T-helper 2 cell treated with Interferon-gamma antibody and Interleukin-4, amounts not matched to agents 100 ng/mL and 5 ng/mL, for 36 hours (primary cell): ENCODE data around the gene SAG. TPM values are rescaled to one million over a fixed set of nuclear protein-coding genes. Genes with fewer than 3 reads are reported as not detected.
"Not testable (repeated sequence)": the region's sequence is repeated elsewhere in the genome, so short reads cannot be mapped to it uniquely, and the experiment has no call there.

Experiments used
- intact Hi-C: fragments of 100-400 bp; cut with micrococcal nuclease; formaldehyde crosslinking; loops from one replicate; pipeline ENCODE4 v1.15.1; 2023
- total RNA-seq: library from RNA; stranded (reverse); gene quantifications from 2 replicates; pipeline ENCODE4 v1.2.3, GENCODE V29; 2022

Gene SAG
- total RNA-seq, 1 donor from 2014 or later: 0.34 TPM

GRCh38 chr2:233374776-233375175 lies 67.2 kb downstream of the SAG start:
- intact Hi-C loops: not testable (repeated sequence)

GRCh38 chr2:233375490-233376314 lies 68.1 kb downstream of the SAG start:
- intact Hi-C loops: no loop called here

GRCh38 chr2:233379034-233379433 lies 71.4 kb downstream of the SAG start:
- intact Hi-C loops: no loop called here

GRCh38 chr2:233379441-233379840 lies 71.8 kb downstream of the SAG start:
- intact Hi-C loops: no loop called here

GRCh38 chr2:233380132-233380895 lies 72.7 kb downstream of the SAG start:
- intact Hi-C loops: no loop called here

- intact Hi-C loops: no loop called here
Measured at GRCh38 chr2:233380995-233381637, 73.5 kb downstream of the SAG start.

GRCh38 chr2:233381638-233381995 lies 74.0 kb downstream of the SAG start:
- intact Hi-C loops: no loop called here

GRCh38 chr2:233384015-233384414 lies 76.4 kb downstream of the SAG start:
- intact Hi-C loops: no loop called here

GRCh38 chr2:233384811-233385488 lies 77.3 kb downstream of the SAG start:
- intact Hi-C loops: no loop called here

- intact Hi-C loops: no loop called here
Measured at GRCh38 chr2:233385489-233386044, 78.0 kb downstream of the SAG start.

- intact Hi-C loops: no loop called here
Measured at GRCh38 chr2:233386382-233387041, 78.9 kb downstream of the SAG start.

- intact Hi-C loops: no loop called here
Measured at GRCh38 chr2:233387225-233387624, 79.6 kb downstream of the SAG start.

- intact Hi-C loops: no loop called here
Measured at GRCh38 chr2:233387667-233388528, 80.3 kb downstream of the SAG start.

GRCh38 chr2:233389601-233390125 lies 82.0 kb downstream of the SAG start:
- intact Hi-C loops: no loop called here

- intact Hi-C loops: no loop called here
Measured at GRCh38 chr2:233395687-233396086, 88.1 kb downstream of the SAG start.
